ENCODE measurements around the gene TIAL1.
A peak's percentile ranks its signal among the peaks of the same experiment; 100 is the strongest.
"Not testable (repeated sequence)": the region's sequence is repeated elsewhere in the genome, so short reads cannot be mapped to it uniquely, and the experiment has no call there.

Gene TIAL1

GRCh38 chr10:119550827-119551226 lies 45.9 kb downstream of the TIAL1 start:
- no peak for DNase-seq (ENCODE audit: low read depth in 3 of 3, low spot score in 1 of 3)

GRCh38 chr10:119549247-119549999 lies 47.3 kb downstream of the TIAL1 start:
- no peak for DNase-seq (ENCODE audit: low read depth in 3 of 3, low spot score in 1 of 3)

GRCh38 chr10:119546009-119546408 lies 50.8 kb downstream of the TIAL1 start:
- no peak for DNase-seq (ENCODE audit: low read depth in 3 of 3, low spot score in 1 of 3)

GRCh38 chr10:119545310-119545709 lies 51.5 kb downstream of the TIAL1 start:
- DNase-seq (ENCODE audit: low read depth in 3 of 3, low spot score in 1 of 3): no peak

GRCh38 chr10:119543814-119544642 lies 52.7 kb downstream of the TIAL1 start:
- no peak for DNase-seq (ENCODE audit: low read depth in 3 of 3, low spot score in 1 of 3)

GRCh38 chr10:119542988-119543813 lies 53.6 kb downstream of the TIAL1 start:
- DNase-seq (ENCODE audit: low read depth in 3 of 3, low spot score in 1 of 3): peak in 2 of 3 donors; percentile 35 to 52

GRCh38 chr10:119542357-119542987 lies 54.3 kb downstream of the TIAL1 start, which contains the start of gene RGS10:
Gene RGS10, minus strand, starts transcription at chr10:119542719. Its CDS starts 81 bp downstream, at chr10:119542638.
- DNase-seq (ENCODE audit: low read depth in 3 of 3, low spot score in 1 of 3): peak; percentile 70 to 83 (median 80)

GRCh38 chr10:119541459-119542356 lies 55.1 kb downstream of the TIAL1 start:
- DNase-seq (ENCODE audit: low read depth in 3 of 3, low spot score in 1 of 3): peak in 2 of 3 donors; percentile 27 to 67

- no peak for DNase-seq (ENCODE audit: low read depth in 3 of 3, low spot score in 1 of 3)
These were observed 55.7 kb downstream of the TIAL1 start for GRCh38 chr10:119541046-119541445.

GRCh38 chr10:119540038-119540437 lies 56.7 kb downstream of the TIAL1 start:
- no peak for DNase-seq (ENCODE audit: low read depth in 3 of 3, low spot score in 1 of 3)

GRCh38 chr10:119539359-119539825 lies 57.4 kb downstream of the TIAL1 start:
- DNase-seq (ENCODE audit: low read depth in 3 of 3, low spot score in 1 of 3): no peak

GRCh38 chr10:119538632-119539358 lies 58.0 kb downstream of the TIAL1 start:
- no peak for DNase-seq (ENCODE audit: low read depth in 3 of 3, low spot score in 1 of 3)

GRCh38 chr10:119537953-119538630 lies 58.7 kb downstream of the TIAL1 start:
- no peak for DNase-seq (ENCODE audit: low read depth in 3 of 3, low spot score in 1 of 3)

- no peak for DNase-seq (ENCODE audit: low read depth in 3 of 3, low spot score in 1 of 3)
These were observed 60.2 kb downstream of the TIAL1 start for GRCh38 chr10:119536508-119537025.

- no peak for DNase-seq (ENCODE audit: low read depth in 3 of 3, low spot score in 1 of 3)
These were observed 60.8 kb downstream of the TIAL1 start for GRCh38 chr10:119535837-119536507.

GRCh38 chr10:119535305-119535704 lies 61.5 kb downstream of the TIAL1 start:
- DNase-seq (ENCODE audit: low read depth in 3 of 3, low spot score in 1 of 3): no peak

- no peak for DNase-seq (ENCODE audit: low read depth in 3 of 3, low spot score in 1 of 3)
These were observed 63.3 kb downstream of the TIAL1 start for GRCh38 chr10:119533473-119533872.

- DNase-seq (ENCODE audit: low read depth in 3 of 3, low spot score in 1 of 3): not testable (repeated sequence)
These were observed 64.0 kb downstream of the TIAL1 start for GRCh38 chr10:119532791-119533190.
